ENCODE measurements around the gene TSHZ2.

TSHZ2 gene

GRCh38 chr20:53384392-53384791, 412.2 kb downstream of the TSHZ2 start:
- no peak for DNase-seq
- in situ Hi-C loops (cut with HindIII; ENCODE audit: low pct_ligation_motif_present, low pct_unique_long_range_greater_than_20kb, low sequenced_read_pairs) = no loop called here

GRCh38 chr20:53385941-53386767, 414.0 kb downstream of the TSHZ2 start:
- in situ Hi-C loops (cut with HindIII; ENCODE audit: low pct_ligation_motif_present, low pct_unique_long_range_greater_than_20kb, low sequenced_read_pairs) = no loop called here
- DNase-seq = no peak

- in situ Hi-C loops (cut with HindIII; ENCODE audit: low pct_ligation_motif_present, low pct_unique_long_range_greater_than_20kb, low sequenced_read_pairs) = no loop called here
- DNase-seq = no peak
Measured at GRCh38 chr20:53387983-53388675, 416.0 kb downstream of the TSHZ2 start.

- DNase-seq = no peak
- in situ Hi-C loops (cut with HindIII; ENCODE audit: low pct_ligation_motif_present, low pct_unique_long_range_greater_than_20kb, low sequenced_read_pairs) = no loop called here
Measured at GRCh38 chr20:53389516-53390300, 417.6 kb downstream of the TSHZ2 start.

GRCh38 chr20:53390770-53391169, 418.6 kb downstream of the TSHZ2 start:
- DNase-seq = no peak
- in situ Hi-C loops (cut with HindIII; ENCODE audit: low pct_ligation_motif_present, low pct_unique_long_range_greater_than_20kb, low sequenced_read_pairs) = no loop called here

GRCh38 chr20:53394433-53394832, 422.3 kb downstream of the TSHZ2 start:
- DNase-seq = no peak

GRCh38 chr20:53395188-53395923, 423.2 kb downstream of the TSHZ2 start:
- no peak for DNase-seq

More at GRCh38 chr20:53394433-53394832, 422.3 kb downstream of the TSHZ2 start:
- in situ Hi-C loops (cut with HindIII; ENCODE audit: low pct_ligation_motif_present, low pct_unique_long_range_greater_than_20kb, low sequenced_read_pairs) = no loop called here

GRCh38 chr20:53399083-53399482, 426.9 kb downstream of the TSHZ2 start:
- in situ Hi-C loops (cut with HindIII; ENCODE audit: low pct_ligation_motif_present, low pct_unique_long_range_greater_than_20kb, low sequenced_read_pairs) = no loop called here
- DNase-seq = no peak

More at GRCh38 chr20:53395188-53395923, 423.2 kb downstream of the TSHZ2 start:
- in situ Hi-C loops (cut with HindIII; ENCODE audit: low pct_ligation_motif_present, low pct_unique_long_range_greater_than_20kb, low sequenced_read_pairs) = no loop called here

GRCh38 chr20:53399592-53400335, 427.6 kb downstream of the TSHZ2 start:
- in situ Hi-C loops (cut with HindIII; ENCODE audit: low pct_ligation_motif_present, low pct_unique_long_range_greater_than_20kb, low sequenced_read_pairs) = no loop called here
- no peak for DNase-seq

- DNase-seq = no peak
- in situ Hi-C loops (cut with HindIII; ENCODE audit: low pct_ligation_motif_present, low pct_unique_long_range_greater_than_20kb, low sequenced_read_pairs) = no loop called here
Measured at GRCh38 chr20:53402233-53403005, 430.3 kb downstream of the TSHZ2 start.

- in situ Hi-C loops (cut with HindIII; ENCODE audit: low pct_ligation_motif_present, low pct_unique_long_range_greater_than_20kb, low sequenced_read_pairs) = no loop called here
Measured at GRCh38 chr20:53403029-53403428, 430.9 kb downstream of the TSHZ2 start.

GRCh38 chr20:53405139-53405538, 433.0 kb downstream of the TSHZ2 start:
- in situ Hi-C loops (cut with HindIII; ENCODE audit: low pct_ligation_motif_present, low pct_unique_long_range_greater_than_20kb, low sequenced_read_pairs) = no loop called here

More at GRCh38 chr20:53403029-53403428, 430.9 kb downstream of the TSHZ2 start:
- DNase-seq = no peak

GRCh38 chr20:53406580-53406979, 434.4 kb downstream of the TSHZ2 start:
- no peak for DNase-seq
- in situ Hi-C loops (cut with HindIII; ENCODE audit: low pct_ligation_motif_present, low pct_unique_long_range_greater_than_20kb, low sequenced_read_pairs) = no loop called here

More at GRCh38 chr20:53405139-53405538, 433.0 kb downstream of the TSHZ2 start:
- DNase-seq = no peak

- no peak for DNase-seq
- in situ Hi-C loops (cut with HindIII; ENCODE audit: low pct_ligation_motif_present, low pct_unique_long_range_greater_than_20kb, low sequenced_read_pairs) = no loop called here
Measured at GRCh38 chr20:53408691-53409446, 436.7 kb downstream of the TSHZ2 start.

GRCh38 chr20:53409447-53409717, 437.2 kb downstream of the TSHZ2 start:
- no peak for DNase-seq
- in situ Hi-C loops (cut with HindIII; ENCODE audit: low pct_ligation_motif_present, low pct_unique_long_range_greater_than_20kb, low sequenced_read_pairs) = no loop called here

GRCh38 chr20:53411129-53411528, 439.0 kb downstream of the TSHZ2 start:
- in situ Hi-C loops (cut with HindIII; ENCODE audit: low pct_ligation_motif_present, low pct_unique_long_range_greater_than_20kb, low sequenced_read_pairs) = no loop called here
- DNase-seq = no peak

GRCh38 chr20:53411891-53412290, 439.7 kb downstream of the TSHZ2 start:
- no peak for DNase-seq
- in situ Hi-C loops (cut with HindIII; ENCODE audit: low pct_ligation_motif_present, low pct_unique_long_range_greater_than_20kb, low sequenced_read_pairs) = no loop called here

All from ACHN (cell line).